ENCODE results near the gene GPC3. TPM values are rescaled to one million over a fixed set of nuclear protein-coding genes. Genes with fewer than 3 reads are reported as not detected.

GPC3 gene
- total RNA-seq, 1 donor from 2014 or later = 0.26 TPM

- DNase-seq (ENCODE audit: low read depth) (peak; percentile 45), FAIRE-seq (peak; percentile 18)
Measured at GRCh38 chrX:133580625-133581024, 404.8 kb downstream of the GPC3 start.

GRCh38 chrX:133579631-133580030, 405.8 kb downstream of the GPC3 start:
- FAIRE-seq (no peak), DNase-seq (ENCODE audit: low read depth) (no peak)
- Histone ChIP-seq H3K27me3 (ENCODE audit: control insufficient read depth, insufficient read depth, low read length) (no peaks in the 10 kb centered on the region), H3K4me3 (ENCODE audit: low read depth, low read length) (no peak overlapping the region), H3K36me3 (ENCODE audit: control insufficient read depth, insufficient read depth, low read length) (no peaks in the 10 kb centered on the region)
- TF ChIP-seq, protein P1, sequence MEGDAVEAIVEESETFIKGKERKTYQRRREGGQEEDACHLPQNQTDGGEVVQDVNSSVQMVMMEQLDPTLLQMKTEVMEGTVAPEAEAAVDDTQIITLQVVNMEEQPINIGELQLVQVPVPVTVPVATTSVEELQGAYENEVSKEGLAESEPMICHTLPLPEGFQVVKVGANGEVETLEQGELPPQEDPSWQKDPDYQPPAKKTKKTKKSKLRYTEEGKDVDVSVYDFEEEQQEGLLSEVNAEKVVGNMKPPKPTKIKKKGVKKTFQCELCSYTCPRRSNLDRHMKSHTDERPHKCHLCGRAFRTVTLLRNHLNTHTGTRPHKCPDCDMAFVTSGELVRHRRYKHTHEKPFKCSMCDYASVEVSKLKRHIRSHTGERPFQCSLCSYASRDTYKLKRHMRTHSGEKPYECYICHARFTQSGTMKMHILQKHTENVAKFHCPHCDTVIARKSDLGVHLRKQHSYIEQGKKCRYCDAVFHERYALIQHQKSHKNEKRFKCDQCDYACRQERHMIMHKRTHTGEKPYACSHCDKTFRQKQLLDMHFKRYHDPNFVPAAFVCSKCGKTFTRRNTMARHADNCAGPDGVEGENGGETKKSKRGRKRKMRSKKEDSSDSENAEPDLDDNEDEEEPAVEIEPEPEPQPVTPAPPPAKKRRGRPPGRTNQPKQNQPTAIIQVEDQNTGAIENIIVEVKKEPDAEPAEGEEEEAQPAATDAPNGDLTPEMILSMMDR (IDR thresholded peaks at IDR 0.05; ENCODE audit: insufficient read depth, low read length, severe bottlenecking) = no peak

More at GRCh38 chrX:133580625-133581024, 404.8 kb downstream of the GPC3 start:
- no peak overlapping the region for H3K4me3 ChIP-seq (ENCODE audit: low read depth, low read length)
- TF ChIP-seq, protein P1 (IDR thresholded peaks at IDR 0.05; ENCODE audit: insufficient read depth, low read length, severe bottlenecking) = no peak
- no peaks in the 10 kb centered on the region for H3K27me3 ChIP-seq (ENCODE audit: control insufficient read depth, insufficient read depth, low read length)
- no peaks in the 10 kb centered on the region for H3K36me3 ChIP-seq (ENCODE audit: control insufficient read depth, insufficient read depth, low read length)

GRCh38 chrX:133576876-133577275, 408.5 kb downstream of the GPC3 start:
- no peak for FAIRE-seq
- H3K36me3 ChIP-seq (ENCODE audit: control insufficient read depth, insufficient read depth, low read length) = no peaks in the 10 kb centered on the region
- H3K4me3 ChIP-seq (ENCODE audit: low read depth, low read length) = no peak overlapping the region
- TF ChIP-seq, protein P1 (IDR thresholded peaks at IDR 0.05; ENCODE audit: insufficient read depth, low read length, severe bottlenecking) = no peak
- no peaks in the 10 kb centered on the region for H3K27me3 ChIP-seq (ENCODE audit: control insufficient read depth, insufficient read depth, low read length)
- no peak for DNase-seq (ENCODE audit: low read depth)

GRCh38 chrX:133575501-133576136, 409.8 kb downstream of the GPC3 start:
- no peak overlapping the region for H3K4me3 ChIP-seq (ENCODE audit: low read depth, low read length)
- no peak for FAIRE-seq
- H3K36me3 ChIP-seq (ENCODE audit: control insufficient read depth, insufficient read depth, low read length) = no peaks in the 10 kb centered on the region
- TF ChIP-seq, protein P1 (IDR thresholded peaks at IDR 0.05; ENCODE audit: insufficient read depth, low read length, severe bottlenecking) = no peak
- no peaks in the 10 kb centered on the region for H3K27me3 ChIP-seq (ENCODE audit: control insufficient read depth, insufficient read depth, low read length)
- DNase-seq (ENCODE audit: low read depth) = peak; percentile 42

DNA sequence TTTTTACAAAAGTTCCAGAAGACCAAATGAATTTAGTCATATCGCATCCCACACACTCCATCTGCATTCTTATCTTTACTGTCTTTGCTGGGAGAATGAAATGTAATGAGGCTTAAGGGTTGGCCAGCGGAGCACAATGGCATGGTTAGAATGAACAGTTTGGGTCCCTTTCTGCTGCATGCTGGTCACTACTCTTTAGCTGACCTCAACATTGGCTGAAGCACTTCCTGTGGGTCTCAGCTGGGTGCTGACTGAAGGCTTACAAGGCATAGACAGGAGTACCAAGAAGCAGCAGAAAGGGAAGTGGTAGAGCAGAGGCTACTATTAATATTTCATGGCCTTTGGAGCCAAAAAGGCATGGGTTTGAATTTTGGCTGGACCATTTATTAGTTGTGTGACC, 410.7 kb downstream of the GPC3 start:
- H3K4me3 ChIP-seq (ENCODE audit: low read depth, low read length) = no peak overlapping the region
- no peak for DNase-seq (ENCODE audit: low read depth)
- TF ChIP-seq, protein P1 (IDR thresholded peaks at IDR 0.05; ENCODE audit: insufficient read depth, low read length, severe bottlenecking) = no peak
- H3K36me3 ChIP-seq (ENCODE audit: control insufficient read depth, insufficient read depth, low read length) = no peaks in the 10 kb centered on the region
- H3K27me3 ChIP-seq (ENCODE audit: control insufficient read depth, insufficient read depth, low read length) = no peaks in the 10 kb centered on the region
- no peak for FAIRE-seq

DNA sequence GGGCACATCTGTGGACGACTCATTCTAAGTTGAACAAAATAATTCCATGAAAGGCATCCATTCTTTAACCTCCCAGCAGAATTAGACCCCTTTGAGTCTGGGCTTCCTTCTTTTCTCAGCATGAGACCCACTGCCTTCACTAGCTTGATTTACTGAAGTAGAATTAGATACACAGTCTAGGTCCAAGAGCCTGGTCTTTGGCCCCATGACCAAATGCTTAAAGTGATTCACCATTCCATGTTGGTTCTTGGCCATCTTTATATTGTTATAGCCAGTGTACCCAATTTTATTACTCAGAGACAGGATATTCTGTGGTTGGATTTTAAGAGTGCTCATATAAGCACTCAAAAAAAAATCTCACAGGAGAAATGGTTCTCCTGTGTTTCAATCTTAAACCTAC, 414.8 kb downstream of the GPC3 start:
- FAIRE-seq (no peak), DNase-seq (ENCODE audit: low read depth) (peak; percentile 13)
- TF ChIP-seq, protein P1 (IDR thresholded peaks at IDR 0.05; ENCODE audit: insufficient read depth, low read length, severe bottlenecking) = no peak
- H3K4me3 ChIP-seq (ENCODE audit: low read depth, low read length) = no peak overlapping the region
- no peaks in the 10 kb centered on the region for H3K36me3 ChIP-seq (ENCODE audit: control insufficient read depth, insufficient read depth, low read length)
- H3K27me3 ChIP-seq (ENCODE audit: control insufficient read depth, insufficient read depth, low read length) = no peaks in the 10 kb centered on the region

All from bronchial epithelial cell (primary cell).